GM21723 (cell line): ENCODE data around the gene RIPOR2.
"Not testable (repeated sequence)": the region's sequence is repeated elsewhere in the genome, so short reads cannot be mapped to it uniquely, and the experiment has no call there.

Experiments used
- ATAC-seq: cut with Tn5 transposase; IDR thresholded peaks from one replicate; pipeline ENCODE4 v1.9.1; 2021; ENCODE audit warnings: mild to moderate bottlenecking, moderate library complexity; ENCODE audit not compliant: unreplicated experiment

RIPOR2 gene

DNA sequence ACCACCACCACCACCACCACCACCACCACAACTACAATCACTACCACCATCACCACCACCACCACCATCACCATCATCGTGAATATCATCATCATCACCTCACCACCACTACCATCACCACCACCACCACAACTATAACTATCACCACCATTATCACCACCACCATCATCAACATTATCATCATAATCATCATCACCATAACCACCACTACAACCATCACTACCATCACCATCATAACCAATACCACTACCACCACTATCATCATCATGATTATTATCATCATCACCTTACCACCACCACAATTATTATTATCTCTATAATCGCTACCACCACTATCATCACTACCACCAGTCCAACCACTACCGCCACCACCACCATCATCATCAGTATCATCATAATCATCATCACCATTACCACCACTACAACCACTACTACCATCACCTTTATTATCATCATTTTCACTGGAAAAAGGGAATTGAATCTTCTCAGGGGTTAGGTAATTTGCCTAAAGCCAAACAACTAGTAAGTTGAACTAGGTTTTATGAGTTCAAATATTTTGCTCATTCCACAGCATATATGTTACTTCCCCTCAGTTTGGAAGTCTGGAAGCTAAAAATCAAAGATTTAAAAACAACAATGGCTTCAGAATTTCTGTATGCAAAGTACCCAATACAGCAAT is 8.3 kb downstream of the RIPOR2 start:
- ATAC-seq, result no peak

DNA sequence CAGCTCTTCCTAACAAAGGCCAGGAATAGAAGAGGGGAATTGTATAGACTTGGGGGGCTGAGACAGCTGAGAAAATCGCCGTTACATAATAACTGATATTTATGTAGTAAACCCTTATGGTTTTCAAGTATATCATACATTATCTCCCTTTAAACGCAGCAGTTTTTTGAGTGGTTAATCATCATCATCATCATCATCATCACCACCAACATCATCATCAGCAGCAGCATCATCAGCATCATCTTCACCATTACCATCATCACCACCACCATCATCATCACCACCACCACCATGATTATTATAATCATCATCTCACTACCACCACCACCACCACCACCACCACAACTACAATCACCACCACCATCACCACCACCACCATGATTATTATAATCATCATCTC is 9.1 kb downstream of the RIPOR2 start:
- not testable (repeated sequence) for ATAC-seq

DNA sequence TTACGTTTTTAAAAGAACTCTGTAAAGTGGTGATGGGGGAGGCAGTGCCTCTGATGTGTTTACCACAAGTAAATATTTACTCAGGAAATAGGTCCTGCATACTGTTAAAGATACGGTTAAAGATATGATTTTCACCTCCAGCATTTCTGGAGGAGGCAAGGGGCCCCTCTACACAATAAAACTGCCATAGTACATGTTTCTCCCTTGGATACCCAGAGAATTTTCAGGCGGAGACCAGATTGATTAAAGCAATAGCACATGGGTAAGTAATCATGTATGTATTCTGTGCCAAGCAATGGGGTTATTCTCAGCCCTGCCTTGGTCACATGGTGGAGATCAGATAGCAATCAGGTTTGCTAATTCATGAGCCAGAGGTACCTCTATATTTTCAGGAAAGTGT is 9.6 kb downstream of the RIPOR2 start:
- no peak for ATAC-seq

DNA sequence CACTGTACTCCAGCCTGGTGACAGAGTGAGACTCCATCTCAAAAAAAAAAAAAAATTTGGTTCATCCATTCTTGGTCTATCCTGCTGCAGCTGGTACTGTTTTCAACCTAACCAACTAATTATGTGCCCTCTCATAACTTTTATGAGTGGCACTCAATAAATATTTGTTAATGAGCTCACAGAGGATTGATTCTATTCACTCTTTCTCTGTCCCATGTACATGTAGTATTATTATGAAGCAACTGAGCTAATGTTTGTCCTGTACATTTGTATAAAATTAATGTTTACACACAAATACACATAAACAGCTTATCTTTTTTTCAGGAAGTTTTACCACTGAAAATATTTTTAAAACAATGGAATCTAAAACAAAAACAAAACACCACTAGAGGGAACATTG is 10.1 kb downstream of the RIPOR2 start:
- no peak for ATAC-seq

DNA sequence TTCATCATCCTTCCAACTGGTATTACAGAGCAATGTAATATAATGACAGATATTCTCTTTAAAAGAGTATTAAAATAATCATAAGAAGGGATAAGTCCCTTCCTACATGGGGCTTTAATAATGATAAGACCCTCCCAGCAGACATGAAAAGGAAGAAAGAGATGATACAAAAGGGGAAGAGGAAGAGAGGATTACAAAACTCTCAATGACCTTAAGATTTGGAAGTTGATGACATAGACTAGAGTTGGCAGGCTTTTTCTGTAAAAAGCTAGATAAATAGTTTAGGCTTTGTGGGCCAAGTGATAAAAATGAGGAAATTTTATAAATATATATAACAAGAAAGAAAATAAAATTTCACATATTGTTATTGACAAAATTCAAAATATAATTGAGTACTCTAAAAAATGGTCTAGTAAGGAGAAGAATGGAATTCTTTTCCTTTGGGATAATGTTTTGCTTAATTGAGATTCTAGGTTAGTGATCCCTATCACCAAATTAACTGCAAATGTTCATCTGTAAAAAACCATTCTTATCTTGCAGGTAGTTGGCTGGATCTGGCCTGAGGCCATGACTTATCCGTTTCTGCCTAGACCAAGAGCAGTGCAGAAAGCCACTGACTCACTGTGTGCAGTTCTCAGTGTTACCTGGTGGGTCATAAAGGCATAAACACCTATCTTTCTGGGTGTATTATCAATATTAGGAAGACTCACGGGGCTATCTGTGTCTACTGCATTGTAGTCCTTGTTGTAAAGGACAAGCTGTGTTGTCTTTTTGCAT is 11.0 kb downstream of the RIPOR2 start:
- no peak for ATAC-seq

DNA sequence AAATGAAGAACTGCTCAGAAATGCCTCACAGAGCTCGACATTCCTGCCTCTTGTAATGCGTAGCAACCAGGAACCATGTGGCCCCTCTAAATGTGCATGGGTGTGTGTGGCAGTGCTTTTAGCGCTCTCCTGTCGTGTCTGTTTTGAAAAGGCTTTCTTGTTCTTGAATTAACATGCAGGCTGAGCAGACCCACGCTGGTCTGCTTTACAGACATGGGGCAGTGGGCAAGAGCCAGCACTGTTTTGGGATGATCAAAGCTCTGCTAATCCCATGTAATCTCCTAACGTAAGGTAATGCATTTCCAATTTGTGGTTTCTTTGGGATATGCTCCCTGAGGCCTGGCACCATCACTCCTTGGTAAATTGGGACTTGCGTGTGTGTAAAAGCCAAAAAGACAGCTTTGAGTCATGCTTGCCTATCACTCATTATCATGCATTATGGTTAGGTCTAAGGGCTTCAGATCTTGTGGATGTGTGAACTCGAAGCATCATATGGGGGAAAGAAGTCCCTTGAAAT is 11.8 kb downstream of the RIPOR2 start:
- ATAC-seq, result no peak

DNA sequence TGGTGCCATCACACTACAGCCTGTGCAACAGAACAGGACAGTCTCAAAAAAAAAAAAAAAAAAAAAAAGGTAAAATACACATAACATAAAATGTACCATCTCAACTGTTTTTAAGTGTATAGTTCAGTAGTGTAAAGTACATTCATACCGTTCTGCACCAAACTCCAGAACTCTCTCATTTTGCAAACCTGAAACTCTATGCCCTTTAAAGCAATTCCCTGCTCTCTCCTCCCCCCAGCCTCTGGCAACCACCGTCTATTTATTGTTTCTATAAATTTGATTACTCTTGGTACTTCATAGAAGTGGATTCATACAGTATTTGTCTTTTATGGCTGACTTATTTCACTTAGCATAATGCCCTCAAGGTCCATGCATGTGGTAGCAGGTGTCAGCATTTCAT is 12.9 kb downstream of the RIPOR2 start:
- ATAC-seq, result no peak

DNA sequence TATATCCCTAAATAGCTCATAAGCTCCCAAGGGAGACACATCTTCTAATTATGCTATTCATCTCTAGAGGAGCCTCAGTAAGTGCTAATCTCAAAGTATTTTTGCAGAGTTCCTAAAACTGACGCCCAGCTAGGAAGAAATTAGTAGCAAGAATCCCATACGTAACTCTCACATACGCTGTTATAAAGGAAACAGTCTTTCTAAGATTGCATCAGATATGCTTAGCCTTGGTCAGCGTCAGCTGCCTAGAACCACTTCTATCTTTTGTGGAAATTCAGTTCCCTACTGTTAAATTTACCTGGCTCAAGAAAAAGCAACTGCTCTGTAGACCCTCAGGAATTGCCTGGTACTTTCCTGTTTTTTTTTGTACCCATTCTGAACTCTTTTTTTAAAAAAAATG is 13.6 kb downstream of the RIPOR2 start:
- no peak for ATAC-seq

DNA sequence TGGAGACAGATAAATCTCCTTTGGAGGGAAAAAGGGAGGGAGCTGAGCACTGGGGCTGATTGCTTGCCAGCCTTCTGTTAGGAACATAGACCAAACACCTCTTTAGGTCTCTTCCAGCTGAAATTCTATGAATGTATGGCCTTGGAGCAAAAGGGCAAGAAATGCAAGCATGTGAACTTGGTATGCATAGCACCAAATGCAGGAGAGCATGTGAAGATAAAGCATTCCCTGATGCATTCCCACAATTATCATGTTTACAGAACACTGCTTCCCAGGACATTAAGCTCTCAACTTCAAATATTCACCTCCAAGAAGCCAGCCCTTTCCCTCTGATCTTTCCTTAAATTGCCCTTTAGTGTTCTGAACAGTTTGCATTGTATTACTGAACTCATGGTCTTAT is 15.6 kb downstream of the RIPOR2 start:
- no peak for ATAC-seq

DNA sequence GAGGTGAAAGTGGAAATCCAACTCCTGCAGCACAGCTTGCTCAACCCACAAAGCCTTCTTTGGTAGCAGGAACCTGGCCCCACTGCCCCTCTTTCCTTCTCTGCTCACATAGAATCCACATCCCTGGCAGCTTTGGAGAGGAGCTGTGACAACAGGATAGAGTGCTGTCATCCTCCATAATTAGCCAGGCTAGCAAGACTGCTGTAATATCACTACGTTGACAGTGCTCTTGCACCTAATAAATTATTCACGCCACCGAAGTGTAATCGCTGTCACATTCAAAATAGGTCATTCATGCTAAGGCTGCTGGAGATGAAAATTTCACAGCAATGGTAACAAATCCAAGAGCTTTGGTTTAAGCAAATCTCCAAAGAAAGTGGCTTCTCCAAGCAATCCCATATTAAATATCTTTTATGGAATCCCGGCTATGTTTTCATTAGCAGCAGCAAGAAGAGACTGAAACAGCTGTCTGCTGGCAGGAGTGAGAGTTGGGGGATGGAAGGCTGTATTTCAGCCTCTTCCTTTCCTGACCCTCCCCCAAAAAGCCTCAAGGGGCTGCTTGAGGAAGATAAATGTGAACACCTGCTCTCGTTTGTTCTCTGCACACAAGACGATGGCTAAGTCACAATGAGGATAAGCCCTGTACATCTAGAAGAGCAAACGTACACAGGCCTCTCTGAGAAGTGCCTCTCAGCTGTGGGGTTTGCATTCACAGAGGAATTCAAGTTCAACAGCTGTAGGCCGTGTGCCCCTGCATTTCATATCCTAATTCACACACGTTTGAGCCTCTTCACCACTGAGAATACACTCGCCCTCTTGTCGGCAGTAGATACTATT is 16.5 kb downstream of the RIPOR2 start:
- ATAC-seq, result peak; percentile 48

DNA sequence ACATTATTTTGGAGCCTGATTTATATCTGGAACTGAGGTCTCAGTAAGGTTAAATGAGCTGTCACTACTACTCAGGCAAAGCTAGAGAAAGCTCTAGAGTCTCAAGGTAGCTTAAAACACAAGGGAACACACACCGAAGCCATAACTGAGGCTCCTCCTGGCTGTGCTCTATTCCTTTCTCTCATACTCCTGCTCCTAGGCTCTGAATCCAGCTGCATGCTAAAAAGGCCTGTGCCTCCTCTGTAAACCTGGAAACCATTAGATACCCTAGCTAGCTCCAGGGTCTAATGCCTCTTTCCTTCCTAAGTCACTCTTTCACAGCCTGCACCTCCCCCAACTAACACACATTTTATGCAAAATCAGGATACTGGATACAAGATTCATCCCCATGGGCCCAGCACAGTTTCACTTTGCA is 17.1 kb downstream of the RIPOR2 start:
- no peak for ATAC-seq

DNA sequence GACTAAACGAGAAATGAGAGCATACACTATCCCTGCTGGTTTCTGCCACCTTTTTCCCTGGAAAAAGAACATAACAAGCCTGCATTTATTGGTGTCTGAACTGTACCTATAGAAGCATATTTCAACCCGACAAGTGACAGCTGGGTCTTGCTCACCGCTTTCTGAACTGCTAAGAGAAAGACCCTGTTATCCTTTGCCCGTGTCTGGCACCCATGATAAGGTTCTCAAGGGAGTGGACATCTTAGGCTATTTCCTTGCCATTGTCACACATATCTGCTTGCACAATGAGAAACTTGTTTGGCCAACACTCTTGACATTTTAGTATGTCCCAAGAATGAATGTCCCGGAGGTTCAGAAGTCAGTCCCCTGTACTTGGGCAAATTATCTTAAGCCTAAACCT is 19.3 kb downstream of the RIPOR2 start:
- ATAC-seq, result no peak

DNA sequence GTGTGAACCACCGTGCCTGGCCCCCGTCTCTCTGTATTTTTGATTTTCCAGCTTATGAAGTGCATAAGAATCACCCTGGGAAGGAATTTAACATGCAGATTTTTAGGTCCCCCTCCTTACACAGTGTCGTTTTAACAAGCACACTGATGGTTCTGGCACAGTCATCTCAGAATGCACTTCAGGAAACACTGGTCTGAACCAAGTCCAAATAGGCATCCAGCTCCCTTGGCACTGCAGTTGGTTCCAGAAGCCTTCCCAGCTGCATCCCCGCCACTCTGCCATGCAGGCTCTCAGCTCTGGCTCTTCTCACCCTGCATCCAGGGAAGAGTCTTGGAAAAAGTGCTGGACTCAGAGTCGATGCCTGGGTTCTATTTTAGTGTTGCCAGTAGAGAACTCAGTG is 20.1 kb downstream of the RIPOR2 start:
- no peak for ATAC-seq

DNA sequence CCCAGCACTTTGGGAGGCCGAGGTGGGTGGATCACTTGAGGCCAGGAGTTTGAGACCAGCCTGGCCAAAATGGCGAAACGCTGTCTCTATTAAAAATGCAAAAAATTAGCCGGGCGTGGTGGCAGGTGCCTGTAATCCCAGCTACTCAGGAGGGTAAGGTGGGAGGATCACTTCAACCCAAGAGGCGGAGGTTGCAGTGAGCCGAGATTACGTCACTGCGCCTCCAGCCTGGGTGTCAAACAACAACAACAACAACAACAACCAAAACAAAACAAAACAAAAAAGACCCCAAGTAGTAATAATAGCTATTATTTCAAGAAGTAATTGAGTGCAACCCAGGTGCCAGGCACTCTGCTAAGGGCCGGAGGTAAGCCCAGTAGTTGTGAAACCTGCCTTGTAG is 21.7 kb downstream of the RIPOR2 start:
- not testable (repeated sequence) for ATAC-seq

DNA sequence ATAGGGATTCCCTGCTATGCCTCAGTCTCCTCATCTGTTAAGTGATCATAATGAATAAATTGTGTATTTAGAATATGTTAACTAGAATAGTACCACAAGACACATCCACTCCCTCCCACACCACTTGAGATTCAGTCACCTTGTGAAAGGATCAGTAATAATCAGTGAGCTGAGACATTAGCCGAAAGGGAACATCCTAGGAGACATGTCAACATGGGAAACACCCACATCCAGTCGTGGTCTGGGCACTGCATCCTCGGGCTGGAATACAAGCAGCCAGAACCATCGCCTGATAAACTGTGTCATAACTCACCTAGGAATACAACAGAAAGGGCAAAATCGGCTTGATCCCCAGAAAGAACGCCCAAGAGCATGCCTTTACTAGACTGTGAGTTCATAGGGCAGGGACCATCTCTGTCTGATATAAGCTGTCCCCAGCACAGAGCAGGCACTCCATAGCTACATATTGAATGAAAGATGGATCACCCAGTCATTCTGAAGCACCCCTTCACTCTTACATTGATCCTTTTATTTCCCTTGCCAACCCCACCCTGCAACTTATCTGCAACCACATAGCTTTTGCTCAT is 23.9 kb downstream of the RIPOR2 start:
- ATAC-seq, result no peak

DNA sequence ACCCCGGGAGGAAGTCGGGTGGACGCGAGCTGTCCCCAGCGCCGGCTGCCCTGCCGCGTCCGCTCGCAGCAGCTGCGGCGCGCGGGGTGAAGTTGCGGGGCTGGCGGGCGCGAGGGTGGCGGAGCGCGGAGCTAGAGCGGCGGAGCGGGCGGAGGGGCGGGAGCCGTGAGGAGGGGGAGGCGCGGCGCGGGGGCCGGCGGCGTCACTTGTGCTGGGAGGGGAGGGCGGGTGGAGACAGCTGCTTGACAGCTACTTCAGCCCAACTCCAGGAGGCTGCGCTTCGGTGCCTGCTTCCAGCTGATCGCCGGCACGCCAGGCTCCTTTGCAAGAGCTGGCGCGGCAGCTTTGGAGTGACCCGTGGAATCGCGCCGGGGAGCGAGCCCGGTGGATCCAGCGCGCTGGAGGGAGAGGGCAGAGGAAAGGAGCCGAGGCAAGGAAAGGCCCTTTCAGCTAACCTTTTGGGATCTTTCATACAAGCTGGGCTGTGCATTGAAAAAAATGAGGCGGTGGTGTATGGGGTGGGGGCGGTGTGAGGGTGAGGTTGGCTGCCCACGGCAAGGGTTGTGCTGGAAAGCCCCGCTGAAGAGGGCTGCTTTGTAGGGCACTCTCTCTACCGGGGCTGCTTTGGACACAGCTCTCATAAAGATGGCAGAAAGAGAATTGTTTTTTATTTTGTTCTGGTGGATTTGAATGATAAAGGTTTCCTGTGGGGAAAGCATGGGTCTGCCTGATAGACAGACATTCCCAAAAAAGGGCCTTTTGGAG is 24.6 kb downstream of the RIPOR2 start:
- ATAC-seq, result peak; percentile 35

DNA sequence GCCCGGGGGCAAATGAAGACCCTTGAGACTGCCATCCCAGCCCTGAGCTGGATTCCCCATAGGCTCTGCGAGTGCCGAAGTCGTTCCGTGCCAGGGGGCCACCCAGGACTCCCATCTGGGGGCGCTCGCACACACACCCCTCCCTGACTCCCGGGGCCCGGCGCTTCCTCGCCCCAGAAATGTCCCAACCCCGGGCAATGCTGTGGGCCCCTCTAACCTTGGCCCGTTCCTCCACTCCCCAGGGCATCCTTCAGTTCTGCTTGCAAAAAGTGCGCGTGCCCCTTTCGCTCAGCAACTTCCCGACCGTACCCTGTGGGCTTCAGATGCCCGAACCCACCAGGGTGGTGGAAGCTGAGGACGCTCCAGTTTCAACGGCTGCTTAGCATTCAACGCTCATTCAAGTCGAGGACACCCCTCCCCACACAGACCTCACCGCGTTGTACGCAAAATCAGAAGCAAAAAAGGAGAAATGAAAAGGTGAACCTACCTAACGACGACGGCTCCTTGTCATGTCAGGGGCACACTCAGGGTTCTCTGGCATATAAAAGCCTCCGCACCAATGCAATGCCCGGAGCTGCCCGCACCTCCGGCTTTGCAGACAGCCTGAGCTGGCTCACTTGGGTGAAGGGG is 25.3 kb downstream of the RIPOR2 start:
- ATAC-seq, result peak; percentile 46

DNA sequence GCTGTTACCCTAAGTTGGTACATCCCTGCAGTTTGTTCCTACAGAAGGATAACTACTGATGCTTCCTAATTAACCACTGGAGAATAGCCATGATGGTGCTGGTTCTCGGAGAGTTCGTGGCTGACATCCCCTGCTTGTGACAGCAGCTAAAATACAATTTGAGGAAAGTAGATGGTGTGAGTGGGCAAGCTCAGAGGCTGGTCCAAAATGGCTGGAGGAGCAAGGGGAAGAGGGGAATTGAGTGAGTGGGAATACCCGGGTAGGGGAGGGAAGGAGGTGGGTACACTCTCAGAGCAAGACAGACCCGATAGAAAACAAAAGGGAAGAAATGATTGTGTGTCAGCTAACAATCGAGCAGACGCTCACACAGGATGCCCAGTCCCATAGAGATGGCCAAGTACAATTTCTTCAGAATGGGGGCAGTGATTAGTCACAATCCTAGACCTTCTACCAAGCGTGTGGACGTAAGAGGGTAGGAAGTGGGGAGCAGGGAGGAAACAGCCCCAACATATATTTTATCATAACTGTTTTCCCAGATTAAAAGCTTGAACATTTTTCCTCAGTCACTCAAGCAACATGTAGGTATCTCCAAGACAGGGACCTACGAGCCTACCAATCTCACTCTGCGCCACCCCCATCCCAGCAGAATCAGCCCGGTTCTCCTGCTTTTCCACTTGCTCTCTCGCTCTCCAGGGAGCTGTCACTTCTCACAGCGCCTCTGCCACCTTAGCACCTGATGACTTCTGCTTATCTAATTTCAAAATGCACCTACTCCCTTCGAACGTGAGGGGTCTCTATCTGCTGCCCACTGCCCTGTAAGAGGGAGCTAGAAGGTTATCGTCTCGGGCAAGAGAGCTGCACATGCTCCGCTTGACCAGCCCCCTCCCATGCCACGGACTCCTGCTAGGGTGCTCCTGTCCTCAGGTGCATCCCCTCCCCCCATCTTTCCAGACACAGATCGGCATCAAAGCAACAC is 26.2 kb downstream of the RIPOR2 start:
- no peak for ATAC-seq

DNA sequence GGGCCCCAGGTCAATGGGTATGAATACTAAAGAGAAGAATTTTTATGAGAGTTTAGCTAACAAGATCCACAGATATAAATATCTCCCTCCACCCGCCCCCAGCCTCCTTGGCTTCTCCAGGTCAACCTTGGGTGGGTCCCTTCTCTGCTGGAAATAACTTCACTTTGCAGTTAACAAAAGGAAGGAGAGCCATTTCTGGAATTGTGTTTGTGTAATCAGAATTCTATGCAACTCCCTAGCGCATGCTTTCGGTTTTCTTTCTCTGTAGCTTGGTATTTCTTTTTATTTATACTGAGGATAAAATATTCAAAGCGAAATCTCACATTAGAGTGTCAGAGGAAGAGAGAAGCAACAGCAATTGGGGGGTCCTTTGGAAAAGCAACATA is 27.1 kb downstream of the RIPOR2 start:
- no peak for ATAC-seq
